ENCODE data around the gene DDX50. TPM values are rescaled to one million over a fixed set of nuclear protein-coding genes. Genes with fewer than 3 reads are reported as not detected.

The DDX50 gene, protein sequence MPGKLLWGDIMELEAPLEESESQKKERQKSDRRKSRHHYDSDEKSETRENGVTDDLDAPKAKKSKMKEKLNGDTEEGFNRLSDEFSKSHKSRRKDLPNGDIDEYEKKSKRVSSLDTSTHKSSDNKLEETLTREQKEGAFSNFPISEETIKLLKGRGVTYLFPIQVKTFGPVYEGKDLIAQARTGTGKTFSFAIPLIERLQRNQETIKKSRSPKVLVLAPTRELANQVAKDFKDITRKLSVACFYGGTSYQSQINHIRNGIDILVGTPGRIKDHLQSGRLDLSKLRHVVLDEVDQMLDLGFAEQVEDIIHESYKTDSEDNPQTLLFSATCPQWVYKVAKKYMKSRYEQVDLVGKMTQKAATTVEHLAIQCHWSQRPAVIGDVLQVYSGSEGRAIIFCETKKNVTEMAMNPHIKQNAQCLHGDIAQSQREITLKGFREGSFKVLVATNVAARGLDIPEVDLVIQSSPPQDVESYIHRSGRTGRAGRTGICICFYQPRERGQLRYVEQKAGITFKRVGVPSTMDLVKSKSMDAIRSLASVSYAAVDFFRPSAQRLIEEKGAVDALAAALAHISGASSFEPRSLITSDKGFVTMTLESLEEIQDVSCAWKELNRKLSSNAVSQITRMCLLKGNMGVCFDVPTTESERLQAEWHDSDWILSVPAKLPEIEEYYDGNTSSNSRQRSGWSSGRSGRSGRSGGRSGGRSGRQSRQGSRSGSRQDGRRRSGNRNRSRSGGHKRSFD
- polyA plus RNA-seq (2013), result 31.1 and 31.4 TPM in 2 replicates

DNA sequence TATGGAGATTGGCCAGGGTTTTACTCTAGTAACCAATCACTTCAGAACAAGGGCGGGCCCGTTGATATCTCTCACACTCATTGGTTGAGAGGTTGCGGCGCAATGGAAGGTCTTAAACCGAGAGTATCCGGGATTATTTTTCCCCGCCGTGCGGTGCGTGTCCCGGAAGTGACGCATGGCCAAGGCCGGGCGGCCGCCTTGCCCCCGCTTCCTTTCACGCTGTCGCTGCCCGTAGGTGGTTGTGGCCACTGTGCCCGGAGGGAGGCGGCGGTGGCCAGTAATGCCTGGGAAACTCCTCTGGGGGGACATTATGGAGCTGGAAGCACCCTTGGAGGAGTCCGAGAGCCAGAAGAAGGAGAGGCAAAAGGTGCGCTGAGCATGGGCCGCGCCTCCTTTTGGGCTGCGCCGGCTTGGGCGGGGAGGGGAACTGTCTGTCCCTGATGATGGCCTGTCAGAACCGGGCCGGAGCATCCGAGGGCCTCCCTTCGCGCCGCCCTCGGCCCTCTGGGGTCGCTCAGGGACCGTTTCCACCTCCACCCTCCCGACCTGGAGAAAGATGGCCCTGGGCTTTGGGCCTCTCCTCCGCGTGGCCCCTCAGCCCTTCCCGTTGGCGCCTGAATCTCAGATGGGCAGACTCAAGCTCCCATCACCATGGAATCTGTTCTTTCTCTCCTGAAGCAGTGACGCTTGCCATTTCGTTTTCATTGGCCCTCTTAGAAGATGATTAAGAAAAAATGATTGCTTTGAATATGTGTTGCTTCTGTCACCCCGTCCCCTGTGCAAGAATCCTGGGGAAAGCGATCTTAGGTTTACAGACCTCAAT is at the start of gene DDX50:
Gene DDX50 (plus strand): TSS at position 211 of the 823 bp plus-strand sequence. CDS start 70 bp downstream, at position 281.
- H4K91ac ChIP-seq (ENCODE audit: low read depth, low read length), result peak within 1 kb of the TSS; percentile 96
- peak within 1 kb of the TSS; percentile 96 for H2BK5ac ChIP-seq (ENCODE audit: low read depth, low read length, poor library complexity)
- no peaks in the 10 kb centered on the region for H3K27me3 ChIP-seq (ENCODE audit: insufficient read depth, low read length)
- peak within 1 kb of the TSS; percentile 95 for H3K27ac ChIP-seq (ENCODE audit: low read depth, low read length)
- H3K23ac ChIP-seq (ENCODE audit: low read length), result no peak within 1 kb of the TSS
- peak; percentile 99 to 100 for DNase-seq
- no peak within 1 kb of the TSS for H2BK12ac ChIP-seq (ENCODE audit: low read length)
- peaks cover 0 to 2% of the 10 kb centered on the region in 2 experiments for H3K4me1 ChIP-seq (ENCODE audit: control insufficient read depth in 1 of 2, insufficient read depth in 2 of 2, low read length in 2 of 2)
- H3K36me3 ChIP-seq (ENCODE audit: control insufficient read depth in 1 of 2, insufficient read depth in 2 of 2, low read length in 2 of 2), result no peaks in the 10 kb centered on the region
- H2AFZ ChIP-seq (ENCODE audit: insufficient read depth, low read length, poor library complexity), result peak within 1 kb of the TSS; percentile 63
- peak within 1 kb of the TSS; percentile 89 for H3K14ac ChIP-seq (ENCODE audit: low read length)
- no peaks in the 10 kb centered on the region for H3K9me3 ChIP-seq (ENCODE audit: insufficient read depth, low read depth, low read length)
- H3K18ac ChIP-seq (ENCODE audit: low read length), result peak within 1 kb of the TSS; percentile 94
- H2AK5ac ChIP-seq (ENCODE audit: low read length), result no peak within 1 kb of the TSS
- WGBS (ENCODE audit: extremely low coverage, insufficient coverage, insufficient read length), result no CpG with 5 or more reads among the region's 47 CpGs
- H4K8ac ChIP-seq (ENCODE audit: low read depth, low read length), result peak within 1 kb of the TSS; percentile 98
- H3K79me2 ChIP-seq (ENCODE audit: control insufficient read depth, insufficient read depth, low read length, poor library complexity), result peaks cover 7% of the 10 kb centered on the region
- H2BK120ac ChIP-seq (ENCODE audit: insufficient read depth, low read length, poor library complexity), result peak within 1 kb of the TSS; percentile 81
- H3K4ac ChIP-seq (ENCODE audit: low read depth, low read length), result peak within 1 kb of the TSS; percentile 78
- H3K79me1 ChIP-seq (ENCODE audit: low read length), result peaks cover 11% of the 10 kb centered on the region
- peak within 1 kb of the TSS; percentile 95 for H4K12ac ChIP-seq (ENCODE audit: low read depth, low read length)
- H3K4me2 ChIP-seq (ENCODE audit: low read length), result peak within 1 kb of the TSS; percentile 67
- H3K4me3 ChIP-seq (ENCODE audit: low read depth, low read length), result peak within 1 kb of the TSS; percentile 83
- H3K9ac ChIP-seq (ENCODE audit: low read length), result peak within 1 kb of the TSS; percentile 88

DNA sequence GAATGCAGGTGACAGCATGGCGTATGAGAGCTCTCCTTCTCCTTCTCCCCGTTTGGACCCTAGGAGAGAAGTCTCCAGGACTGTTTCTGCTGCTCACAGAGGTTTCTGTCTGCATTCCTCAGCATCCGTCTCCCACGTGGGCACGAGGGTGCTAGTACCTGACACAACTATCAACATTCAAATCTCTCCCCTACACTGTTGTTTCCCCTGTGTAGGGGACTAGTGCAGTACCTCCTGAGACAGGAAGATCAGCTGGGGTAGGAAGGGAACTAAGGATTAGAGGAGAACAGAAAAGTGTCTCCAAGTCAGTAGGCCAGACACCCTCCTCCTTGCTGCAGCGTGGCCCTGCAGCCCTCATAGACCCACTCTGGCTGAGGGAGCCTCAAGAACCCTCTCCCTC is 44.8 kb upstream of the DDX50 start:
- H3K4me1 ChIP-seq (ENCODE audit: control insufficient read depth in 1 of 2, insufficient read depth in 2 of 2, low read length in 2 of 2), result no peaks in the 10 kb centered on the region
- H3K23ac ChIP-seq (ENCODE audit: low read length), result no peak overlapping the region
- no peaks in the 10 kb centered on the region for H3K27me3 ChIP-seq (ENCODE audit: insufficient read depth, low read length)
- no peak overlapping the region for H3K9ac ChIP-seq (ENCODE audit: low read length)
- no peak overlapping the region for H2AFZ ChIP-seq (ENCODE audit: insufficient read depth, low read length, poor library complexity)
- no peak for DNase-seq
- H4K12ac ChIP-seq (ENCODE audit: low read depth, low read length), result no peak overlapping the region
- H2BK5ac ChIP-seq (ENCODE audit: low read depth, low read length, poor library complexity), result no peak overlapping the region
- no peak overlapping the region for H3K4ac ChIP-seq (ENCODE audit: low read depth, low read length)
- no peak overlapping the region for H2AK5ac ChIP-seq (ENCODE audit: low read length)
- no peak overlapping the region for H3K4me2 ChIP-seq (ENCODE audit: low read length)
- WGBS (ENCODE audit: extremely low coverage, insufficient coverage, insufficient read length), result no CpG with 5 or more reads among the region's 6 CpGs
- no peak overlapping the region for H2BK12ac ChIP-seq (ENCODE audit: low read length)
- no peaks in the 10 kb centered on the region for H3K79me2 ChIP-seq (ENCODE audit: control insufficient read depth, insufficient read depth, low read length, poor library complexity)
- no peak overlapping the region for H3K18ac ChIP-seq (ENCODE audit: low read length)
- no peaks in the 10 kb centered on the region for H3K79me1 ChIP-seq (ENCODE audit: low read length)
- H3K4me3 ChIP-seq (ENCODE audit: low read depth, low read length), result no peak overlapping the region
- H3K27ac ChIP-seq (ENCODE audit: low read depth, low read length), result no peak overlapping the region
- H4K8ac ChIP-seq (ENCODE audit: low read depth, low read length), result no peak overlapping the region
- H4K91ac ChIP-seq (ENCODE audit: low read depth, low read length), result no peak overlapping the region
- H3K9me3 ChIP-seq (ENCODE audit: insufficient read depth, low read depth, low read length), result peaks cover 4% of the 10 kb centered on the region
- H3K36me3 ChIP-seq (ENCODE audit: control insufficient read depth in 1 of 2, insufficient read depth in 2 of 2, low read length in 2 of 2), result no peaks in the 10 kb centered on the region
- no peak overlapping the region for H3K14ac ChIP-seq (ENCODE audit: low read length)
- H2BK120ac ChIP-seq (ENCODE audit: insufficient read depth, low read length, poor library complexity), result no peak overlapping the region

DNA sequence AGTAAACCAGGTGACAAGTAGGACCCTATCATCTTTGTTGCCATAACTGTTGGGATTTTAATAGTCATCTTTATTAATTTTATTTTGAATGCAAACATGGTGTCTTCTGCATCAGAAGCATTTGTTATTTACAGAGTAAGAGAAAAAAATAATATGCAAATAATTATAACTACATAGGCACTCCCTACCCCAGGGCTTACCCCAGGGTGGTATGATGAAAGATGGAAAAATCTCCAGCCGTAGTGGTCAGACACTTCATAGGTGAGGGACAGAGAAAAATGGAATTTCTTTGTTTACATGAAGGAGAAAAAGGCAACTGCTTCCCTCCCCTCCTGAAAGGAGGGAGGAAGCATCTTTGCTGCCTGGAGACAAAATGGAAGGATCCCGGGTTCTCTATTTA is 44.1 kb upstream of the DDX50 start:
- H4K91ac ChIP-seq (ENCODE audit: low read depth, low read length), result no peak overlapping the region
- H3K4me1 ChIP-seq (ENCODE audit: control insufficient read depth in 1 of 2, insufficient read depth in 2 of 2, low read length in 2 of 2), result no peaks in the 10 kb centered on the region
- no peaks in the 10 kb centered on the region for H3K36me3 ChIP-seq (ENCODE audit: control insufficient read depth in 1 of 2, insufficient read depth in 2 of 2, low read length in 2 of 2)
- H3K4me2 ChIP-seq (ENCODE audit: low read length), result no peak overlapping the region
- no peak overlapping the region for H2AFZ ChIP-seq (ENCODE audit: insufficient read depth, low read length, poor library complexity)
- no peak overlapping the region for H3K14ac ChIP-seq (ENCODE audit: low read length)
- no peaks in the 10 kb centered on the region for H3K79me1 ChIP-seq (ENCODE audit: low read length)
- no peak overlapping the region for H4K8ac ChIP-seq (ENCODE audit: low read depth, low read length)
- no peak overlapping the region for H3K27ac ChIP-seq (ENCODE audit: low read depth, low read length)
- no peaks in the 10 kb centered on the region for H3K79me2 ChIP-seq (ENCODE audit: control insufficient read depth, insufficient read depth, low read length, poor library complexity)
- no peak overlapping the region for H2BK12ac ChIP-seq (ENCODE audit: low read length)
- no peak overlapping the region for H3K18ac ChIP-seq (ENCODE audit: low read length)
- no peak overlapping the region for H3K4me3 ChIP-seq (ENCODE audit: low read depth, low read length)
- no peak overlapping the region for H2BK120ac ChIP-seq (ENCODE audit: insufficient read depth, low read length, poor library complexity)
- no peak overlapping the region for H3K4ac ChIP-seq (ENCODE audit: low read depth, low read length)
- no peak overlapping the region for H2BK5ac ChIP-seq (ENCODE audit: low read depth, low read length, poor library complexity)
- no peak overlapping the region for H3K9ac ChIP-seq (ENCODE audit: low read length)
- no CpG with 5 or more reads among the region's 2 CpGs for WGBS (ENCODE audit: extremely low coverage, insufficient coverage, insufficient read length)
- no peak for DNase-seq
- H3K27me3 ChIP-seq (ENCODE audit: insufficient read depth, low read length), result no peaks in the 10 kb centered on the region
- H3K23ac ChIP-seq (ENCODE audit: low read length), result no peak overlapping the region
- H3K9me3 ChIP-seq (ENCODE audit: insufficient read depth, low read depth, low read length), result peaks cover 4% of the 10 kb centered on the region
- no peak overlapping the region for H2AK5ac ChIP-seq (ENCODE audit: low read length)
- no peak overlapping the region for H4K12ac ChIP-seq (ENCODE audit: low read depth, low read length)

DNA sequence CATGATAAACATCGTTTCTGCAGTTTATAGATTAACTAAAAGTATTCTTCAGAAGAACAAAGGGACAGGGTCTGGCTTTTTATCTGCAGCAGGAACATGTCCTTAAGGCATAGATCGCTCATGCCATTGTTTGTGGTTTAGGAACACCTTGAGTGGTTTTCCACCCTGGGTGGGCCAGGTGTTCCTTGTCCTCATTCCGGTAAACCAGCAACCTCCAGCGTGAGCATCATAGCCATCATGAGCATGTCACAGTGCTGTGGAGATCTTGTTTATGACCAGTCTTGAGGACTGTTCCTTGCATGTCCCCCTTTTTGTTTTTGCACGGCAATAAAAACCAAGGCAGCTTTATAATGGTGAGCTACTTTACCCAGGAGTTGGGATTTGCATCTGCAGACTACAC is 39.9 kb upstream of the DDX50 start:
- no peak overlapping the region for H3K4ac ChIP-seq (ENCODE audit: low read depth, low read length)
- H2AK5ac ChIP-seq (ENCODE audit: low read length), result no peak overlapping the region
- no peak overlapping the region for H3K14ac ChIP-seq (ENCODE audit: low read length)
- H2BK12ac ChIP-seq (ENCODE audit: low read length), result no peak overlapping the region
- H4K8ac ChIP-seq (ENCODE audit: low read depth, low read length), result no peak overlapping the region
- H2BK5ac ChIP-seq (ENCODE audit: low read depth, low read length, poor library complexity), result no peak overlapping the region
- H3K18ac ChIP-seq (ENCODE audit: low read length), result no peak overlapping the region
- no peak for DNase-seq
- H3K79me2 ChIP-seq (ENCODE audit: control insufficient read depth, insufficient read depth, low read length, poor library complexity), result no peaks in the 10 kb centered on the region
- no peak overlapping the region for H2AFZ ChIP-seq (ENCODE audit: insufficient read depth, low read length, poor library complexity)
- H3K27me3 ChIP-seq (ENCODE audit: insufficient read depth, low read length), result no peaks in the 10 kb centered on the region
- H3K4me3 ChIP-seq (ENCODE audit: low read depth, low read length), result no peak overlapping the region
- H3K27ac ChIP-seq (ENCODE audit: low read depth, low read length), result no peak overlapping the region
- H3K9ac ChIP-seq (ENCODE audit: low read length), result no peak overlapping the region
- peaks cover 4% of the 10 kb centered on the region for H3K9me3 ChIP-seq (ENCODE audit: insufficient read depth, low read depth, low read length)
- H3K4me1 ChIP-seq (ENCODE audit: control insufficient read depth in 1 of 2, insufficient read depth in 2 of 2, low read length in 2 of 2), result no peaks in the 10 kb centered on the region
- H2BK120ac ChIP-seq (ENCODE audit: insufficient read depth, low read length, poor library complexity), result no peak overlapping the region
- H3K4me2 ChIP-seq (ENCODE audit: low read length), result no peak overlapping the region
- no peak overlapping the region for H4K91ac ChIP-seq (ENCODE audit: low read depth, low read length)
- H3K23ac ChIP-seq (ENCODE audit: low read length), result no peak overlapping the region
- H4K12ac ChIP-seq (ENCODE audit: low read depth, low read length), result no peak overlapping the region
- H3K36me3 ChIP-seq (ENCODE audit: control insufficient read depth in 1 of 2, insufficient read depth in 2 of 2, low read length in 2 of 2), result no peaks in the 10 kb centered on the region
- H3K79me1 ChIP-seq (ENCODE audit: low read length), result no peaks in the 10 kb centered on the region
- no CpG with 5 or more reads among the region's 5 CpGs for WGBS (ENCODE audit: extremely low coverage, insufficient coverage, insufficient read length)

Measured in trophoblast cell (in vitro differentiated cells and primary cell).